ENCODE measurements around the gene TBC1D22A. TPM values are rescaled to one million over a fixed set of nuclear protein-coding genes. Genes with fewer than 3 reads are reported as not detected.
A peak's percentile ranks its signal among the peaks of the same experiment; 100 is the strongest.

TBC1D22A gene
- total RNA-seq, 6 experiments from 2014 or later = 20.4 to 24.1 (median 22.2) TPM

DNA sequence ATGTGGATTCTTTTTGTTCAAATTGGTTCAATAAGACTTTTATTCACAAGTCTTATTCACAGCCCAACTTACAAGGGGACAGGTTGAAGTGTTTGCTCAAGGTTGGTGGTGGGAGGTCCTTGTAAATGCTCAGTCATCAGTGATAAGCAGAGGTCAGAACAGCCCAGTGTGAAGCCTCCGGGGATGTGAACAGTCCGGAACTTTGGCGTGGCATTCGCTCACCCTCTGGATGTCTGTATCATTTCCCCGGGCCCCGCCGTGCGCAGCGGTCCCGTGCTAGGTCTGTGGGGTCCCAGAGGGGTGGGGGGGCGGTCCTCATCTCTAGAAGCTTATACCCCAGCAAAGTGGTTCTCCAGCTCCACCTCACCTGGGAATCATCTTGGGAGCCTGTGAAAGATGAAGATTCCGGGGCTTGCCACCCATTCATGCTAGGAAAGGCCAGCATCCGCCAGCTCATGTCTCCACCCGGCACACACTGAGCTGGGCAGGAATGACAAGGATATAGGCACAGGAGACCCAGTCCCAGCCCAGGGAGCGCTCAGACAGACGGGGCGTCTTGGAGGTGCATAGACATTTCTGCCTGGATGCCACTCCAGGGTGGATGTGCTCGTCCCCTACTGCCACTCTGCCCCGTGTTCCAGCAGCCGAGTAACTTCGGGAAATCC lies 327.5 kb downstream of the TBC1D22A start:
- no peak overlapping the region; the same call in 1 of the 2 replicates for H3K27ac Mint-ChIP-seq
- peaks cover 22% of the 10 kb centered on the region for H3K36me3 Mint-ChIP-seq (ENCODE audit: low read depth)
- H3K4me3 Mint-ChIP-seq = peak overlapping the region; percentile 90
- H3K9me3 Mint-ChIP-seq = peaks cover 20% of the 10 kb centered on the region
- peaks cover 3% of the 10 kb centered on the region for H3K27me3 Mint-ChIP-seq (ENCODE audit: insufficient read depth)
- TF ChIP-seq, protein P1, sequence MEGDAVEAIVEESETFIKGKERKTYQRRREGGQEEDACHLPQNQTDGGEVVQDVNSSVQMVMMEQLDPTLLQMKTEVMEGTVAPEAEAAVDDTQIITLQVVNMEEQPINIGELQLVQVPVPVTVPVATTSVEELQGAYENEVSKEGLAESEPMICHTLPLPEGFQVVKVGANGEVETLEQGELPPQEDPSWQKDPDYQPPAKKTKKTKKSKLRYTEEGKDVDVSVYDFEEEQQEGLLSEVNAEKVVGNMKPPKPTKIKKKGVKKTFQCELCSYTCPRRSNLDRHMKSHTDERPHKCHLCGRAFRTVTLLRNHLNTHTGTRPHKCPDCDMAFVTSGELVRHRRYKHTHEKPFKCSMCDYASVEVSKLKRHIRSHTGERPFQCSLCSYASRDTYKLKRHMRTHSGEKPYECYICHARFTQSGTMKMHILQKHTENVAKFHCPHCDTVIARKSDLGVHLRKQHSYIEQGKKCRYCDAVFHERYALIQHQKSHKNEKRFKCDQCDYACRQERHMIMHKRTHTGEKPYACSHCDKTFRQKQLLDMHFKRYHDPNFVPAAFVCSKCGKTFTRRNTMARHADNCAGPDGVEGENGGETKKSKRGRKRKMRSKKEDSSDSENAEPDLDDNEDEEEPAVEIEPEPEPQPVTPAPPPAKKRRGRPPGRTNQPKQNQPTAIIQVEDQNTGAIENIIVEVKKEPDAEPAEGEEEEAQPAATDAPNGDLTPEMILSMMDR (IDR thresholded peaks at IDR 0.05) = no peak
- DNase-seq = no peak
- peaks cover 34% of the 10 kb centered on the region for H3K4me1 Mint-ChIP-seq (ENCODE audit: low read depth)

DNA sequence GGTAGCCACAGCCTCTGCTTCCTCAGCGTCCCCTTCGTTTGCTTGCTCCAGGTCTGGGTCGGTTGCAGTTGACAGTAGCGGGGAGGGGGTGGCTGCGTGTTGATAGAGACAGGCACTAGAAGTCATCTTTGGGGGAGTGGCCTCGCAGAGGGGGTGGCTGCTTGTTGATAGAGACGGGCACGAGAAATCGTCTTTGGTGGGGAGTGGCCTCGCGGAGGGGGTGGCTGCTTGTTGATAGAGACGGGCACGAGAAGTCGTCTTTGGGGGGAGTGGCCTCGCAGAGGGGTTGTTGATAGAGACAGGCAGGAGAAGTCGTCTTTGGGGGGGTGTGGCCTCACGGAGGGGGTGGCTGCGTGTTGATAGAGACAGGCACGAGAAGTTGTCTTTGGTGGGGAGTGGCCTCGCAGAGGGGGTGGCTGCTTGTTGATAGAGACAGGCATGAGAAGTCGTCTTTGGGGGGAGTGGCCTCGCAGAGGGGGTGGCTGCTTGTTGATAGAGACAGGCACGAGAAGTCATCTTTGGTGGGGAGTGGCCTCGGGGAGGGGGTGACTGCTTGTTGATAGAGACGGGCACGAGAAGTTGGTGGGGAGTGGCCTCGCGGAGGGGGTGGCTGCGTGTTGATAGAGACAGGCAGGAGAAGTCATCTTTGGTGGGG lies 328.3 kb downstream of the TBC1D22A start:
- H3K36me3 Mint-ChIP-seq (ENCODE audit: low read depth) = peaks cover 25% of the 10 kb centered on the region
- H3K9me3 Mint-ChIP-seq = peaks cover 22% of the 10 kb centered on the region
- peak overlapping the region; percentile 84 for H3K27ac Mint-ChIP-seq
- peak overlapping the region; percentile 90 for H3K4me3 Mint-ChIP-seq
- TF ChIP-seq, protein P1 (IDR thresholded peaks at IDR 0.05) = no peak
- DNase-seq = peak; percentile 58
- peaks cover 3% of the 10 kb centered on the region for H3K27me3 Mint-ChIP-seq (ENCODE audit: insufficient read depth)
- H3K4me1 Mint-ChIP-seq (ENCODE audit: low read depth) = peaks cover 37% of the 10 kb centered on the region

DNA sequence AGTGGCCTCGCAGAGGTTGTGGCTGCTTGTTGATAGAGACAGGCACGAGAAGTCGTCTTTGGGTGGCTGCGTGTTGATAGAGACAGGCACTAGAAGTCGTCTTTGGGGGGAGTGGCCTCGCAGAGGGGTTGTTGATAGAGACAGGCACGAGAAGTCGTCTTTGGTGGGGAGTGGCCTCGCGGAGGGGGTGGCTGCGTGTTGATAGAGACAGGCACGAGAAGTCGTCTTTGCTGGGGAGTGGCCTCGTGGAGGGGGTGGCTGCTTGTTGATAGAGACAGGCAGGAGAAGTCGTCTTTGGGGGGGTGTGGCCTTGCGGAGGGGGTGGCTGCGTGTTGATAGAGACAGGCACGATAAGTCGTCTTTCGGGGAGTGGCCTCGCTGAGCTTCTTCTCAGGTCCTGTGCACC lies 328.8 kb downstream of the TBC1D22A start:
- Mint-ChIP-seq H3K27me3 (ENCODE audit: insufficient read depth) (peaks cover 3% of the 10 kb centered on the region), H3K36me3 (ENCODE audit: low read depth) (peaks cover 25% of the 10 kb centered on the region), H3K27ac (peak overlapping the region; percentile 84), H3K4me1 (ENCODE audit: low read depth) (peaks cover 41% of the 10 kb centered on the region), H3K4me3 (peak overlapping the region; percentile 90), H3K9me3 (peaks cover 22% of the 10 kb centered on the region)
- no peak for DNase-seq
- TF ChIP-seq, protein P1 (IDR thresholded peaks at IDR 0.05) = no peak

DNA sequence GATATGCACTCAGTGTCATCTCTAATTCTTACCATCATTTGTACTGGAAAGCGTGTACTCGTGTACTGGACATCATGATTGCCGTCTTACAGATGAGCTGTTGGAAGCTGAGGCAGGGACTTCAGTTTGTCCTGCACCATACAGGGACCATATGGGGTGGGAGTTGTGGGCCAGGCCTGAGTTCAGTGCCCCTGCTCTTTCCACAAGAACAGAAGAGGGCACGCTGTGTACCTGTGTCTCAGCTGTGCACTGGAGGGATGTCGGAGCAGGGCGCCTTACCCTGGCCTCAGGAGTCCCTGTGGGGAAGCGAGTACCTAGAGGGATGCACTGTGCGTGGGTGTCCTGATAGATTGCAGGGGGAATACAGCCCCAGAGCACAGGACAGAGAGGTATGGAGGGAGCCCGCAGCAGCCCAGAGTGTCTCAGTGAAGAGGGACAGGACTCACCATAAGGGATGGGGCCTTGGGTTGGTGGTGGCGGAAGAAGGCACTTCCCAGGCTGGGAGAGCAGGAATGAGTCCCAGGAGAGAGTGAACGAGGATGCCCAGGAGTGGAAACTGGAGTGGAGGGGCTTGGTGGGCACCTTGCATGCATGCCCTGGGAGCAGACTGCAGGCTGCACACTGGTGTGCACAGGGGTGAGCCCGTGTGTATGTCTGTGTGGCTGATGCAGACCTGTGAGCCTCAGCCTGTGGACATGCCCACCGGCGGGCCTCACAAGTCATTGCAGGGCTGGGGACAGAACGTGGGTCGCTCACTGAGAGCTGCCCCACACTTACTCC lies 329.7 kb downstream of the TBC1D22A start:
- no peak overlapping the region for H3K4me3 Mint-ChIP-seq
- peaks cover 26% of the 10 kb centered on the region for H3K9me3 Mint-ChIP-seq
- TF ChIP-seq, protein P1 (IDR thresholded peaks at IDR 0.05) = no peak
- H3K27ac Mint-ChIP-seq = no peak overlapping the region
- DNase-seq = no peak
- H3K27me3 Mint-ChIP-seq (ENCODE audit: insufficient read depth) = peaks cover 3% of the 10 kb centered on the region
- peaks cover 29% of the 10 kb centered on the region for H3K36me3 Mint-ChIP-seq (ENCODE audit: low read depth)
- H3K4me1 Mint-ChIP-seq (ENCODE audit: low read depth) = peaks cover 42% of the 10 kb centered on the region

DNA sequence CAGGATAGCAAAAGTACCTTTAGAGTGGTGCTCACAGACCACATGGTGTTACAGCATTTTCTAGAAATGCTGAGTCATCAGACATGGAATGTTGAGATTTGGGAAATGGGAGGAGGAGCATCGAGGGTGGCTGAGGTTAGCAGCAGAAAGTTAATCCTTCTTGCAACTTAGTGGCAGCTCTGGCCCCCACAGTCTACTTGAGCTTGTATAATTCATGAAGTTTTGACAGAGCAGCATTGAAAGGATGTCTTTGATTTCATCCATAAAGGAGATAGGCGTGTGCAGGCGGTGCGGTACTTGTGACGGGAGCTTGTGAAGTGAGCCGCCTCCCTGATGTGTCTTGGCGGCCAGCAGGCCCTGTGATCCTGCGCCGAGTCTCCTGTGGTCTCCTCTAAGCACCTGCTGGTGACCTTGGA lies 330.5 kb downstream of the TBC1D22A start:
- peaks cover 28% of the 10 kb centered on the region for H3K9me3 Mint-ChIP-seq
- peak overlapping the region; percentile 10; the same call in 1 of the 2 replicates for H3K4me3 Mint-ChIP-seq
- TF ChIP-seq, protein P1 (IDR thresholded peaks at IDR 0.05) = no peak
- peak; percentile 47 for DNase-seq
- peaks cover 30% of the 10 kb centered on the region for H3K36me3 Mint-ChIP-seq (ENCODE audit: low read depth)
- peaks cover 42% of the 10 kb centered on the region for H3K4me1 Mint-ChIP-seq (ENCODE audit: low read depth)
- H3K27me3 Mint-ChIP-seq (ENCODE audit: insufficient read depth) = peaks cover 3% of the 10 kb centered on the region
- H3K27ac Mint-ChIP-seq = peak overlapping the region; percentile 48; the same call in 1 of the 2 replicates

Data from HFFc6 (cell line).